A549 (cell line): ENCODE data around the gene HMG20A. TPM values are rescaled to one million over a fixed set of nuclear protein-coding genes. Genes with fewer than 3 reads are reported as not detected.

Experiments
- ATAC-seq, 2 experiments: fragments of 200-7000 bp in 1 of 2; fragments of >200 bp in 1 of 2; cut with Nextera tagmentation in 1 of 2; cut with Tn5 transposase in 1 of 2; 3 replicates each; pipeline versions ENCODE4 v1.8.0 to v1.9.1; 2018 to 2020; ENCODE audit warnings: mild to moderate bottlenecking in 1 of 2, moderate library complexity in 1 of 2
- CTCF ChIA-PET: fragments of 300-600 bp; sonication (Branson Sonifier 250); formaldehyde crosslinking; extraction: SDS; loops from one replicate; lab custom pipeline; 2021; ENCODE audit warnings: antibody characterized with exemption, inconsistent platforms; lab: Yijun Ruan, JAX
- POLR2A ChIA-PET: fragments of 350-600 bp; formaldehyde crosslinking; extraction: SDS; loops from one replicate; lab custom pipeline; 2021; ENCODE audit warnings: antibody characterized with exemption, inconsistent platforms; lab: Yijun Ruan, JAX
- DNase-seq, 2 experiments: peaks; one replicate each; pipeline versions ENCODE4 v3.0.0 to v3.0.0-alpha.2; 2011 to 2016; ENCODE audit warnings: low read depth in 1 of 2, low spot score in 1 of 2
- FAIRE-seq: peaks from 2 replicates; lab custom pipeline; 2011; peaks lifted over from hg19 to GRCh38; lab: Jason Lieb, UNC
- H3K27ac ChIP-seq, 2 experiments: fragments of >200 bp; sonication (Bioruptor Twin); formaldehyde crosslinking; 3 replicates each; pipeline ENCODE4 v1.5.1; 2016 to 2017
- H3K4me1 ChIP-seq: fragments of >200 bp; sonication (Bioruptor Twin); formaldehyde crosslinking; 3 replicates; pipeline ENCODE4 v1.6.1; 2016
- H3K4me2 ChIP-seq: fragments of >200 bp; sonication (Bioruptor Twin); formaldehyde crosslinking; 3 replicates; pipeline ENCODE4 v1.6.1; 2016
- H3K4me3 ChIP-seq: fragments of >200 bp; sonication (Bioruptor Twin); formaldehyde crosslinking; 3 replicates; pipeline ENCODE4 v1.5.1; 2016
- H3K9me3 ChIP-seq: fragments of >200 bp; sonication (Bioruptor Twin); formaldehyde crosslinking; 3 replicates; pipeline ENCODE4 v1.6.1; 2016
- CBX2 ChIP-seq: fragments of 200-600 bp; sonication (generic); IDR thresholded peaks from 2 replicates; pipeline ENCODE4 v1.6.1; 2016; ENCODE audit warnings: low read depth, mild to moderate bottlenecking, borderline replicate concordance
- CBX8 ChIP-seq: fragments of 200-600 bp; sonication (generic); IDR thresholded peaks from 2 replicates; pipeline ENCODE4 v1.6.1; 2016
- CTCF ChIP-seq: fragments of >200 bp; sonication (Bioruptor Twin); formaldehyde crosslinking; IDR thresholded peaks from 3 replicates; pipeline ENCODE4 v1.5.1; 2016
- E2F6 ChIP-seq: IDR thresholded peaks from 2 replicates; pipeline ENCODE4 v1.6.1; 2012; ENCODE audit warnings: low read depth, borderline replicate concordance
- EHF ChIP-seq: fragments of 250-450 bp; sonication (Bioruptor Pico); IDR thresholded peaks from 2 replicates; pipeline ENCODE4 v1.5.0; 2020; ENCODE audit warnings: mild to moderate bottlenecking
- EHMT2 ChIP-seq: fragments of 200-600 bp; sonication (generic); IDR thresholded peaks from 2 replicates; pipeline ENCODE4 v1.6.1; 2016; ENCODE audit warnings: antibody characterized with exemption, low read depth, mild to moderate bottlenecking, moderate library complexity
- ESRRA ChIP-seq: fragments of 150-350 bp; IDR thresholded peaks from 2 replicates; pipeline ENCODE4 v1.6.1; 2014; ENCODE audit warnings: mild to moderate bottlenecking, low read length, borderline replicate concordance
- FOSL2 ChIP-seq, 2 experiments: fragments of 450-650 bp in 1 of 2; fragments of >200 bp in 1 of 2; sonication (Bioruptor Twin) in 1 of 2; formaldehyde crosslinking; IDR thresholded peaks; 2 replicates each; pipeline versions ENCODE4 v1.5.0 to v1.6.1; 2016 to 2020; ENCODE audit warnings: mild to moderate bottlenecking in 1 of 2, moderate library complexity in 1 of 2
- GATA3 ChIP-seq: IDR thresholded peaks from 2 replicates; pipeline ENCODE4 v1.6.1; 2012; ENCODE audit warnings: borderline replicate concordance
- HEYL ChIP-seq: fragments of 250-450 bp; sonication (Bioruptor Pico); IDR thresholded peaks from 2 replicates; pipeline ENCODE4 v1.8.0; 2021; ENCODE audit warnings: mild to moderate bottlenecking, moderate library complexity
- HOXA7 ChIP-seq: fragments of 250-450 bp; sonication (Bioruptor Pico); IDR thresholded peaks from 2 replicates; pipeline ENCODE4 v1.5.0; 2020; ENCODE audit warnings: mild to moderate bottlenecking, moderate library complexity
- JUNB ChIP-seq: fragments of >200 bp; sonication (Bioruptor Twin); formaldehyde crosslinking; IDR thresholded peaks from 2 replicates; pipeline ENCODE4 v1.6.1; 2016
- KDM1A ChIP-seq: fragments of 200-600 bp; sonication (generic); IDR thresholded peaks from 2 replicates; pipeline ENCODE4 v1.6.1; 2016; ENCODE audit warnings: low read depth, mild to moderate bottlenecking
- KDM5A ChIP-seq: fragments of 200-600 bp; sonication (generic); IDR thresholded peaks from 2 replicates; pipeline ENCODE4 v1.6.1; 2016; ENCODE audit warnings: antibody characterized with exemption, mild to moderate bottlenecking
- MAX ChIP-seq: IDR thresholded peaks from 2 replicates; pipeline ENCODE4 v1.6.1; 2012
- NFE2L2 ChIP-seq: fragments of 150-350 bp; conservative IDR thresholded peaks from 2 replicates; pipeline ENCODE4 v1.6.1; 2014; ENCODE audit warnings: low read length
- NR3C1 ChIP-seq: fragments of >200 bp; sonication (Bioruptor Twin); formaldehyde crosslinking; IDR thresholded peaks from 3 replicates; pipeline ENCODE4 v1.6.1; 2017
- RARB ChIP-seq: fragments of 250-450 bp; sonication (Bioruptor Pico); IDR thresholded peaks from 2 replicates; pipeline ENCODE4 v1.8.0; 2021; ENCODE audit warnings: mild to moderate bottlenecking, moderate library complexity
- RCOR1 ChIP-seq: fragments of 150-350 bp; IDR thresholded peaks from 2 replicates; pipeline ENCODE4 v1.6.1; 2014; ENCODE audit warnings: antibody characterized with exemption, low read length, low read depth
- RNF2 ChIP-seq: fragments of 200-600 bp; sonication (generic); IDR thresholded peaks from 2 replicates; pipeline ENCODE4 v1.6.1; 2016; ENCODE audit warnings: low read depth, mild to moderate bottlenecking, antibody characterized with exemption, moderate library complexity, borderline replicate concordance
- SREBF2 ChIP-seq: fragments of 450-650 bp; IDR thresholded peaks from 2 replicates; pipeline ENCODE4 v1.6.1; 2014; ENCODE audit warnings: mild to moderate bottlenecking, moderate library complexity
- ZNF302 ChIP-seq: fragments of 250-450 bp; sonication (Bioruptor Pico); IDR thresholded peaks from 2 replicates; pipeline ENCODE4 v1.9.0; 2021; ENCODE audit warnings: inconsistent platforms, mild to moderate bottlenecking, moderate library complexity
- ZSCAN20 ChIP-seq: fragments of 250-450 bp; sonication (Bioruptor Pico); IDR thresholded peaks from 2 replicates; pipeline ENCODE4 v1.8.0; 2022; ENCODE audit warnings: mild to moderate bottlenecking, moderate library complexity
- WGBS: methylation state at CpG from one replicate; pipeline ENCODE4 v1.1.6; 2017; ENCODE audit errors: missing lambda C conversion rate; 5-methylcytosine and 5-hydroxymethylcytosine counted together
- polyA plus RNA-seq, 4 experiments: library from polyadenylated mRNA; depleted of rRNA in 3 of 4; stranded (reverse); fragments of >200 nt; fragmentation: RNase III in 1 of 4; extraction: RNeasy Plus Mini Kit Qiagen cat#74134 plus additional on column Dnase treatment in 1 of 4; gene quantifications; 2 replicates in 3 of 4; 3 replicates in 1 of 4; pipeline ENCODE4 v1.2.3, GENCODE V29; 2011 to 2017
- TF ChIP-seq, protein P1 (sequence below): fragments of 450-650 bp; IDR thresholded peaks from 2 replicates; pipeline ENCODE4 v1.6.1; 2014; ENCODE audit warnings: antibody characterized with exemption
- TF ChIP-seq, protein P2 (sequence below): fragments of >200 bp; sonication (Bioruptor Twin); formaldehyde crosslinking; IDR thresholded peaks from 2 replicates; pipeline ENCODE4 v1.6.1; 2016

The HMG20A gene
- polyA plus RNA-seq, 2 of the 4 experiments (the other 2 are of a cell fraction): 29.5 to 85.1 TPM

- ChIA-PET CTCF (interaction anchor here (0.6 to 5.5 kb wide), 4 partner anchors 8 to 385 kb away, joined by 3 to 57 read pairs (median 8); no protein-coding TSS in a partner anchor), POLR2A (no interaction called here)
- 43% methylated on average over 6 of the region's 6 CpGs for WGBS
Measured at GRCh38 chr15:77504871-77505270, 84.2 kb downstream of the HMG20A start.

GRCh38 chr15:77505556-77505955 lies 84.9 kb downstream of the HMG20A start:
- CTCF ChIA-PET: interaction anchor here (0.6 to 5.5 kb wide), 5 partner anchors 8 to 411 kb away, joined by 3 to 57 read pairs (median 7); no protein-coding TSS in a partner anchor
- no peak for ATAC-seq

More at GRCh38 chr15:77504871-77505270, 84.2 kb downstream of the HMG20A start:
- H3K4me3 ChIP-seq: no peak overlapping the region
- no peak for DNase-seq
- H3K4me2 ChIP-seq: no peak overlapping the region
- TF ChIP-seq KDM5A: no peak
- no peak for TF ChIP-seq NFE2L2
- no peak for TF ChIP-seq CBX2
- no peak for TF ChIP-seq MAX
- TF ChIP-seq ESRRA: no peak
- no peak for TF ChIP-seq FOSL2 (IDR thresholded peaks at IDR 0.05)
- TF ChIP-seq FOSL2 (CRISPR knock-in tag; IDR thresholded peaks at IDR 0.05): no peak
- TF ChIP-seq RCOR1: no peak
- no peak for TF ChIP-seq RARB (CRISPR knock-in tag)
- TF ChIP-seq CBX8: no peak
- no peak for TF ChIP-seq SREBF2
- TF ChIP-seq KDM1A: no peak
- TF ChIP-seq ZNF302 (CRISPR knock-in tag): no peak
- no peak for TF ChIP-seq CTCF
- TF ChIP-seq ZSCAN20 (CRISPR knock-in tag): no peak
- TF ChIP-seq, protein P1, sequence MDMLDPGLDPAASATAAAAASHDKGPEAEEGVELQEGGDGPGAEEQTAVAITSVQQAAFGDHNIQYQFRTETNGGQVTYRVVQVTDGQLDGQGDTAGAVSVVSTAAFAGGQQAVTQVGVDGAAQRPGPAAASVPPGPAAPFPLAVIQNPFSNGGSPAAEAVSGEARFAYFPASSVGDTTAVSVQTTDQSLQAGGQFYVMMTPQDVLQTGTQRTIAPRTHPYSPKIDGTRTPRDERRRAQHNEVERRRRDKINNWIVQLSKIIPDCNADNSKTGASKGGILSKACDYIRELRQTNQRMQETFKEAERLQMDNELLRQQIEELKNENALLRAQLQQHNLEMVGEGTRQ: no peak
- TF ChIP-seq NR3C1: no peak
- ATAC-seq: no peak
- no peak for FAIRE-seq
- H3K9me3 ChIP-seq: no peaks in the 10 kb centered on the region
- no peaks in the 10 kb centered on the region for H3K4me1 ChIP-seq
- H3K27ac ChIP-seq: no peak overlapping the region

More at GRCh38 chr15:77505556-77505955, 84.9 kb downstream of the HMG20A start:
- 65% methylated on average over 4 of the region's 4 CpGs for WGBS
- TF ChIP-seq JUNB (no peak), HEYL (CRISPR knock-in tag) (no peak), CBX8 (no peak), ZSCAN20 (CRISPR knock-in tag) (no peak), EHF (CRISPR knock-in tag) (no peak), NFE2L2 (no peak), HOXA7 (no peak), NR3C1 (no peak), E2F6 (no peak), EHMT2 (no peak), GATA3 (no peak), RNF2 (no peak), SREBF2 (no peak)
- TF ChIP-seq, protein P2, sequence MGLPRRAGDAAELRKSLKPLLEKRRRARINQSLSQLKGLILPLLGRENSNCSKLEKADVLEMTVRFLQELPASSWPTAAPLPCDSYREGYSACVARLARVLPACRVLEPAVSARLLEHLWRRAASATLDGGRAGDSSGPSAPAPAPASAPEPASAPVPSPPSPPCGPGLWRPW: no peak
- no peak for DNase-seq
- H3K27ac ChIP-seq: no peak overlapping the region
- H3K4me1 ChIP-seq: no peaks in the 10 kb centered on the region
- no peak overlapping the region for H3K4me2 ChIP-seq
- H3K9me3 ChIP-seq: no peaks in the 10 kb centered on the region
- FAIRE-seq: no peak
- H3K4me3 ChIP-seq: no peak overlapping the region
- POLR2A ChIA-PET: interaction anchor here (1.0 kb wide), 1 partner anchor 38 kb away, joined by 3 read pairs; no protein-coding TSS in a partner anchor
